ENCODE measurements around the gene LAMC3. TPM values are rescaled to one million over a fixed set of nuclear protein-coding genes. Genes with fewer than 3 reads are reported as not detected.

LAMC3 gene
- total and polyA plus RNA-seq, 7 experiments from 2014 or later: 0.07 to 9.2 (median 3.5) TPM

- no peaks in the 10 kb centered on the region for H3K9me3 ChIP-seq (ENCODE audit: control insufficient read depth in 2 of 3, low read length in 3 of 3)
- H3K36me3 ChIP-seq (ENCODE audit: control insufficient read depth in 2 of 3, insufficient read depth in 3 of 3, low read length in 3 of 3): no peaks in the 10 kb centered on the region
- DNase-seq: no peak
- Mint-ChIP-seq H3K9me3 (peaks cover 0 to 3% (median 0%) of the 10 kb centered on the region in 11 donors), H3K27me3 (peaks cover 0 to 3% (median 0%) of the 10 kb centered on the region in 5 donors), H3K4me1 (peaks cover 0 to 9% (median 3%) of the 10 kb centered on the region in 7 donors), H3K4me3 (no peak overlapping the region), H3K36me3 (no peaks in the 10 kb centered on the region), H3K27ac (no peak overlapping the region)
- no peak overlapping the region for H3K4me3 ChIP-seq (ENCODE audit: low read length)
- no peak for ATAC-seq
- POLR2A ChIA-PET: no interaction called here
- intact Hi-C loops (cut with micrococcal nuclease): no loop called here
- H3K4me1 ChIP-seq (ENCODE audit: control insufficient read depth in 2 of 2, insufficient read depth in 2 of 2, low read length in 2 of 2): peaks cover 0 to 4% of the 10 kb centered on the region in 2 donors
- CTCF ChIA-PET: no interaction called here
- H3K27me3 ChIP-seq (ENCODE audit: control insufficient read depth in 2 of 2, insufficient read depth in 2 of 2, low read length in 2 of 2): no peaks in the 10 kb centered on the region
- no peak overlapping the region for H3K27ac ChIP-seq (ENCODE audit: low read depth, low read length)
These were observed 17.8 kb upstream of the LAMC3 start for GRCh38 chr9:130990978-130991777.

- ChIA-PET POLR2A (no interaction called here), CTCF (no interaction called here)
- H3K9me3 Mint-ChIP-seq: peaks cover 0 to 3% (median 0%) of the 10 kb centered on the region in 11 donors
- H3K27ac Mint-ChIP-seq: no peak overlapping the region
- intact Hi-C loops (cut with micrococcal nuclease): no loop called here
- Histone ChIP-seq H3K27me3 (ENCODE audit: control insufficient read depth in 2 of 2, insufficient read depth in 2 of 2, low read length in 2 of 2) (no peaks in the 10 kb centered on the region), H3K9me3 (ENCODE audit: control insufficient read depth in 2 of 3, low read length in 3 of 3) (no peaks in the 10 kb centered on the region), H3K36me3 (ENCODE audit: control insufficient read depth in 2 of 3, insufficient read depth in 3 of 3, low read length in 3 of 3) (no peaks in the 10 kb centered on the region), H3K4me3 (ENCODE audit: low read length) (no peak overlapping the region), H3K27ac (ENCODE audit: low read depth, low read length) (no peak overlapping the region), H3K4me1 (ENCODE audit: control insufficient read depth in 2 of 2, insufficient read depth in 2 of 2, low read length in 2 of 2) (peaks cover 0 to 4% of the 10 kb centered on the region in 2 donors)
- no peak for ATAC-seq
- DNase-seq: no peak
- H3K4me1 Mint-ChIP-seq: peaks cover 0 to 9% (median 3%) of the 10 kb centered on the region in 7 donors
- peaks cover 0 to 3% (median 0%) of the 10 kb centered on the region in 5 donors for H3K27me3 Mint-ChIP-seq
- no peaks in the 10 kb centered on the region for H3K36me3 Mint-ChIP-seq
- no peak overlapping the region for H3K4me3 Mint-ChIP-seq
These were observed 16.9 kb upstream of the LAMC3 start for GRCh38 chr9:130991778-130992681.

- peaks cover 0 to 3% (median 0%) of the 10 kb centered on the region in 5 donors for H3K27me3 Mint-ChIP-seq
- H3K4me1 Mint-ChIP-seq: peaks cover 0 to 9% (median 3%) of the 10 kb centered on the region in 7 donors
- intact Hi-C loops (cut with micrococcal nuclease): no loop called here
- Histone ChIP-seq H3K4me1 (ENCODE audit: control insufficient read depth in 2 of 2, insufficient read depth in 2 of 2, low read length in 2 of 2) (peaks cover 0 to 4% of the 10 kb centered on the region in 2 donors), H3K36me3 (ENCODE audit: control insufficient read depth in 2 of 3, insufficient read depth in 3 of 3, low read length in 3 of 3) (no peaks in the 10 kb centered on the region), H3K27me3 (ENCODE audit: control insufficient read depth in 2 of 2, insufficient read depth in 2 of 2, low read length in 2 of 2) (no peaks in the 10 kb centered on the region), H3K27ac (ENCODE audit: low read depth, low read length) (no peak overlapping the region), H3K4me3 (ENCODE audit: low read length) (no peak overlapping the region), H3K9me3 (ENCODE audit: control insufficient read depth in 2 of 3, low read length in 3 of 3) (no peaks in the 10 kb centered on the region)
- no peak overlapping the region for H3K27ac Mint-ChIP-seq
- POLR2A ChIA-PET: no interaction called here
- H3K36me3 Mint-ChIP-seq: no peaks in the 10 kb centered on the region
- H3K9me3 Mint-ChIP-seq: peaks cover 0 to 3% (median 0%) of the 10 kb centered on the region in 11 donors
- ATAC-seq: no peak
- DNase-seq: no peak
- H3K4me3 Mint-ChIP-seq: no peak overlapping the region
- CTCF ChIA-PET: no interaction called here
These were observed 16.3 kb upstream of the LAMC3 start for GRCh38 chr9:130992682-130993032.

GRCh38 chr9:130993303-130994030, 15.5 kb upstream of the LAMC3 start:
- ATAC-seq (no peak), DNase-seq (no peak)
- Mint-ChIP-seq H3K4me1 (peaks cover 0 to 9% (median 3%) of the 10 kb centered on the region in 7 donors), H3K27ac (no peak overlapping the region), H3K27me3 (peaks cover 0 to 3% (median 0%) of the 10 kb centered on the region in 5 donors), H3K9me3 (peaks cover 0 to 1% (median 0%) of the 10 kb centered on the region in 11 donors), H3K4me3 (no peak overlapping the region), H3K36me3 (no peaks in the 10 kb centered on the region)
- Histone ChIP-seq H3K4me1 (ENCODE audit: control insufficient read depth in 2 of 2, insufficient read depth in 2 of 2, low read length in 2 of 2) (peaks cover 0 to 4% of the 10 kb centered on the region in 2 donors), H3K9me3 (ENCODE audit: control insufficient read depth in 2 of 3, low read length in 3 of 3) (no peaks in the 10 kb centered on the region), H3K4me3 (ENCODE audit: low read length) (no peak overlapping the region), H3K27me3 (ENCODE audit: control insufficient read depth in 2 of 2, insufficient read depth in 2 of 2, low read length in 2 of 2) (no peaks in the 10 kb centered on the region), H3K36me3 (ENCODE audit: control insufficient read depth in 2 of 3, insufficient read depth in 3 of 3, low read length in 3 of 3) (no peaks in the 10 kb centered on the region), H3K27ac (ENCODE audit: low read depth, low read length) (no peak overlapping the region)
- ChIA-PET CTCF (no interaction called here), POLR2A (no interaction called here)
- intact Hi-C loops (cut with micrococcal nuclease): no loop called here

- Mint-ChIP-seq H3K9me3 (no peaks in the 10 kb centered on the region), H3K36me3 (no peaks in the 10 kb centered on the region), H3K27me3 (peaks cover 3 to 11% (median 7%) of the 10 kb centered on the region in 5 donors), H3K4me1 (peaks cover 0 to 14% (median 5%) of the 10 kb centered on the region in 7 donors), H3K4me3 (no peak overlapping the region), H3K27ac (no peak overlapping the region)
- Histone ChIP-seq H3K27ac (ENCODE audit: low read depth, low read length) (no peak overlapping the region), H3K9me3 (ENCODE audit: control insufficient read depth in 2 of 3, low read length in 3 of 3) (no peaks in the 10 kb centered on the region), H3K36me3 (ENCODE audit: control insufficient read depth in 2 of 3, insufficient read depth in 3 of 3, low read length in 3 of 3) (no peaks in the 10 kb centered on the region), H3K27me3 (ENCODE audit: control insufficient read depth in 2 of 2, insufficient read depth in 2 of 2, low read length in 2 of 2) (no peaks in the 10 kb centered on the region), H3K4me1 (ENCODE audit: control insufficient read depth in 2 of 2, insufficient read depth in 2 of 2, low read length in 2 of 2) (peaks cover 0 to 4% of the 10 kb centered on the region in 2 donors), H3K4me3 (ENCODE audit: low read length) (no peak overlapping the region)
- ATAC-seq (no peak), DNase-seq (no peak)
- POLR2A ChIA-PET: no interaction called here
- CTCF ChIA-PET: no interaction called here
- intact Hi-C loops (cut with micrococcal nuclease): loop anchor here in 1 of 2 donors (5.0 kb wide), 1 partner anchor 287 kb away; no protein-coding TSS in a partner anchor
These were observed 14.6 kb upstream of the LAMC3 start for GRCh38 chr9:130994135-130995085.
